ENCODE data around the gene SEC14L2. TPM values are rescaled to one million over a fixed set of nuclear protein-coding genes. Genes with fewer than 3 reads are reported as not detected.

SEC14L2 gene
- total RNA-seq, 1 experiment from 2014 or later = 8.2 TPM

GRCh38 chr22:30347255-30347892, 49.4 kb upstream of the SEC14L2 start:
- H3K36me3 Mint-ChIP-seq (ENCODE audit: insufficient read depth in 1 of 3, low read depth in 3 of 3) = peaks cover 50 to 88% (median 87%) of the 10 kb centered on the region in 3 experiments
- Histone ChIP-seq H2AK5ac (ENCODE audit: insufficient read length, low read length) (no peak overlapping the region), H3K4me2 (ENCODE audit: insufficient read depth, insufficient read length, low read length) (no peak overlapping the region), H4K5ac (ENCODE audit: insufficient read length, low read depth, low read length) (no peak overlapping the region), H2BK120ac (ENCODE audit: low read depth, low read length, poor library complexity, severe bottlenecking) (no peak overlapping the region), H3K14ac (ENCODE audit: insufficient read depth, low read length) (no peak overlapping the region), H2AFZ (ENCODE audit: low read length) (no peak overlapping the region), H3K23ac (ENCODE audit: insufficient read length, low read depth, low read length) (no peak overlapping the region), H2BK5ac (ENCODE audit: insufficient read length, low read length) (no peak overlapping the region), H3K4ac (ENCODE audit: low read depth, low read length) (no peak overlapping the region), H3K79me2 (ENCODE audit: insufficient read depth, low read length) (peaks cover 7% of the 10 kb centered on the region; the same call in 1 of the 2 replicates), H3K4me1 (ENCODE audit: insufficient read depth, low read length) (no peaks in the 10 kb centered on the region), H3K79me1 (ENCODE audit: insufficient read depth, low read depth, low read length, poor library complexity, severe bottlenecking) (no peaks in the 10 kb centered on the region), H2BK12ac (ENCODE audit: insufficient read length, low read depth, low read length) (no peak overlapping the region), H3K27me3 (ENCODE audit: insufficient read depth, low read length) (no peaks in the 10 kb centered on the region), H4K20me1 (ENCODE audit: control insufficient read depth, insufficient read depth, insufficient read length) (peaks cover 3% of the 10 kb centered on the region), H4K91ac (ENCODE audit: insufficient read length, low read depth, low read length) (no peak overlapping the region), H3K56ac (ENCODE audit: insufficient read length, low read depth, low read length) (no peak overlapping the region), H3K18ac (ENCODE audit: insufficient read length, low read depth, low read length) (no peak overlapping the region), H3K27ac (ENCODE audit: insufficient read length, low read depth, low read length) (no peak overlapping the region), H3K9ac (ENCODE audit: extremely low read depth, insufficient read length, low read length) (no peak overlapping the region), H4K8ac (replicated peaks; ENCODE audit: insufficient read length, low read depth, low read length) (no peak overlapping the region), H3K9me3 (ENCODE audit: control insufficient read depth, low read depth, low read length) (no peaks in the 10 kb centered on the region), H3K23me2 (ENCODE audit: insufficient read length, low read depth, low read length, poor library complexity, severe bottlenecking) (no peaks in the 10 kb centered on the region), H2BK15ac (ENCODE audit: low read depth, low read length) (no peak overlapping the region), H2BK20ac (ENCODE audit: low read depth, low read length, poor library complexity, severe bottlenecking) (no peak overlapping the region), H3T11ph (ENCODE audit: low read length) (no peak overlapping the region)
- WGBS (ENCODE audit: extremely low coverage, insufficient read length, low lambda C conversion rate) = no CpG with 5 or more reads among the region's 5 CpGs
- no peaks in the 10 kb centered on the region for H3K9me3 Mint-ChIP-seq
- no peaks in the 10 kb centered on the region for H3K4me1 Mint-ChIP-seq
- H3K4me3 Mint-ChIP-seq = no peak overlapping the region; a peak in 1 of 5 replicates
- H3K27me3 Mint-ChIP-seq (ENCODE audit: low read depth) = no peaks in the 10 kb centered on the region
- no peak for DNase-seq
- peak overlapping the region in 1 of 3 experiments; percentile 55; a peak in 2 of 7 replicates for H3K27ac Mint-ChIP-seq
- no peak for TF ChIP-seq CTCF (conservative IDR thresholded peaks at IDR 0.05)
